OCI-M2 (cell line): ENCODE results near the gene SHISA6.

ENCODE experiments used
- DNase-seq: peaks from one replicate; lab custom pipeline; 2025; ENCODE audit not compliant: unreplicated experiment; lab: John Stamatoyannopoulos, UW

SHISA6 gene

GRCh38 chr17:11564589-11565380 is 323.8 kb downstream of the SHISA6 start:
- DNase-seq = no peak

GRCh38 chr17:11565591-11565990 is 324.6 kb downstream of the SHISA6 start:
- no peak for DNase-seq

GRCh38 chr17:11578998-11579397 is 338.0 kb downstream of the SHISA6 start:
- no peak for DNase-seq

GRCh38 chr17:11580677-11581076 is 339.7 kb downstream of the SHISA6 start:
- DNase-seq = no peak

GRCh38 chr17:11582217-11582616 is 341.2 kb downstream of the SHISA6 start:
- DNase-seq = no peak

- DNase-seq = no peak
These were observed 342.4 kb downstream of the SHISA6 start for GRCh38 chr17:11583306-11583992.

- no peak for DNase-seq
These were observed 348.7 kb downstream of the SHISA6 start for GRCh38 chr17:11589716-11590115.

- DNase-seq = no peak
These were observed 357.5 kb downstream of the SHISA6 start, which contains the start of gene DNAH9 for GRCh38 chr17:11598274-11599221. Gene DNAH9, plus strand, starts transcription at chr17:11598470. Its CDS starts 29 bp downstream, at chr17:11598499.

- no peak for DNase-seq
These were observed 360.6 kb downstream of the SHISA6 start for GRCh38 chr17:11601661-11602060.

GRCh38 chr17:11608396-11608795 is 367.4 kb downstream of the SHISA6 start:
- no peak for DNase-seq

GRCh38 chr17:11610999-11611566 is 370.1 kb downstream of the SHISA6 start:
- no peak for DNase-seq

GRCh38 chr17:11612956-11613355 is 371.9 kb downstream of the SHISA6 start:
- DNase-seq = no peak
